HepG2 (cell line): ENCODE results near the gene ZNF446. TPM values are rescaled to one million over a fixed set of nuclear protein-coding genes. Genes with fewer than 3 reads are reported as not detected.

Experiments used
- ARID5B ChIP-seq: IDR thresholded peaks from 2 replicates; pipeline ENCODE4 v1.4.0; 2020; ENCODE audit warnings: mild to moderate bottlenecking, missing genetic modification reagents
- ATF2 ChIP-seq: sonication (generic); formaldehyde crosslinking; IDR thresholded peaks from 2 replicates; pipeline ENCODE4 v1.4.0; 2020; ENCODE audit warnings: missing genetic modification reagents
- ATF6 ChIP-seq: sonication (generic); formaldehyde crosslinking; conservative IDR thresholded peaks from 2 replicates; pipeline ENCODE4 v1.4.0; 2020; ENCODE audit warnings: missing genetic modification reagents
- CENPT ChIP-seq: sonication (generic); formaldehyde crosslinking; IDR thresholded peaks from 2 replicates; pipeline ENCODE4 v1.8.0; 2022; ENCODE audit warnings: low read depth, mild to moderate bottlenecking, moderate library complexity, missing genetic modification reagents
- ERF ChIP-seq: IDR thresholded peaks from 2 replicates; pipeline ENCODE4 v1.6.1; 2018; ENCODE audit warnings: missing biosample characterization, missing genetic modification reagents
- KAT2B ChIP-seq: fragments of 150-350 bp; IDR thresholded peaks from 2 replicates; pipeline ENCODE4 v1.6.1; 2014; ENCODE audit warnings: low read depth, low read length, borderline replicate concordance
- NFIB ChIP-seq: sonication (generic); formaldehyde crosslinking; IDR thresholded peaks from 2 replicates; pipeline ENCODE4 v1.9.0; 2021; ENCODE audit warnings: missing genetic modification reagents, mild to moderate bottlenecking, borderline replicate concordance
- PAX8 ChIP-seq: sonication (generic); formaldehyde crosslinking; IDR thresholded peaks from 2 replicates; pipeline ENCODE4 v1.8.0; 2022; ENCODE audit warnings: mild to moderate bottlenecking, missing genetic modification reagents, borderline replicate concordance
- RXRA ChIP-seq: sonication (generic); formaldehyde crosslinking; IDR thresholded peaks from 2 replicates; pipeline ENCODE4 v1.5.1; 2020; ENCODE audit warnings: missing genetic modification reagents
- SUZ12 ChIP-seq: fragments of 150-350 bp; IDR thresholded peaks from 2 replicates; pipeline ENCODE4 v1.6.1; 2014; ENCODE audit warnings: low read depth, low read length
- TEAD2 ChIP-seq: sonication (generic); formaldehyde crosslinking; IDR thresholded peaks from 2 replicates; pipeline ENCODE4 v1.9.0; 2021; ENCODE audit warnings: missing genetic modification reagents
- THYN1 ChIP-seq: sonication (generic); formaldehyde crosslinking; IDR thresholded peaks from 2 replicates; pipeline ENCODE4 v1.8.1; 2023; ENCODE audit warnings: low read depth, mild to moderate bottlenecking, moderate library complexity, missing genetic modification reagents, borderline replicate concordance
- ZNF180 ChIP-seq: sonication (generic); formaldehyde crosslinking; IDR thresholded peaks from 2 replicates; pipeline ENCODE4 v1.4.0; 2020; ENCODE audit warnings: low read depth, missing genetic modification reagents, borderline replicate concordance
- ZNF280D ChIP-seq: sonication (generic); formaldehyde crosslinking; IDR thresholded peaks from 2 replicates; pipeline ENCODE4 v1.5.1; 2020; ENCODE audit warnings: mild to moderate bottlenecking, missing genetic modification reagents
- ZNF513 ChIP-seq: sonication (generic); formaldehyde crosslinking; conservative IDR thresholded peaks from 2 replicates; pipeline ENCODE4 v1.5.0; 2020; ENCODE audit warnings: missing genetic modification reagents
- ZNF773 ChIP-seq: sonication (generic); formaldehyde crosslinking; IDR thresholded peaks from 2 replicates; pipeline ENCODE4 v1.4.0; 2020; ENCODE audit warnings: missing genetic modification reagents, borderline replicate concordance
- polyA plus RNA-seq, 8 experiments: library from polyadenylated mRNA; depleted of rRNA in 3 of 8; stranded (reverse) in 7 of 8; unstranded in 1 of 8; fragments of >200 nt; fragmentation: Illumina TruSeq in 4 of 8; extraction: Trizol in 4 of 8; gene quantifications; 2 replicates each; pipeline versions ENCODE4 v1.2.1 to v1.2.3, GENCODE V29; 2011 to 2016; ENCODE audit warnings: low read depth in 4 of 8, missing spikeins in 1 of 8, mixed read lengths in 1 of 8; ENCODE audit not compliant: insufficient read depth in 1 of 8
- total RNA-seq, 5 experiments: library from RNA; depleted of rRNA; stranded (reverse); fragments of >200 nt; fragmentation: Illumina TruSeq; extraction: Trizol; gene quantifications; 2 replicates each; pipeline ENCODE4 v1.2.3, GENCODE V29; 2016; ENCODE audit warnings: low read depth in 1 of 5

ZNF446 gene
- total and polyA plus RNA-seq, 2 of the 13 experiments (the other 11 are each of a cell fraction or from before 2014, with no cell fraction given), result 3.0 to 3.6 TPM

GRCh38 chr19:58466760-58467589 lies 9.2 kb upstream of the ZNF446 start, which contains the start of gene ZNF324 (continued):
- peak; percentile 71 for TF ChIP-seq ERF (CRISPR knock-in tag)
- no peak for TF ChIP-seq CENPT
- no peak for TF ChIP-seq RXRA (CRISPR knock-in tag)
- TF ChIP-seq NFIB (CRISPR knock-in tag), result no peak
- TF ChIP-seq ZNF280D (CRISPR knock-in tag), result no peak
- no peak for TF ChIP-seq ATF6 (CRISPR knock-in tag)
- TF ChIP-seq ZNF773 (CRISPR knock-in tag), result no peak
- TF ChIP-seq SUZ12, result peak; percentile 69
- TF ChIP-seq KAT2B, result no peak
- no peak for TF ChIP-seq PAX8 (CRISPR knock-in tag)
- no peak for TF ChIP-seq ARID5B
- TF ChIP-seq ZNF513 (CRISPR knock-in tag), result no peak
- no peak for TF ChIP-seq TEAD2 (CRISPR knock-in tag)
- peak; percentile 40; the same call in 1 of the 2 replicates for TF ChIP-seq ATF2
- no peak for TF ChIP-seq ZNF180 (CRISPR knock-in tag)
- no peak for TF ChIP-seq THYN1 (CRISPR knock-in tag)
